Smooth muscle cell of the brain vasculature (primary cell): ENCODE results near the gene WDR7.

Experiments used
- DNase-seq: peaks from one replicate; pipeline ENCODE4 v3.0.0-alpha.2; 2012; ENCODE audit warnings: low read depth, low spot score

Gene WDR7

GRCh38 chr18:57077786-57078552, 426.8 kb downstream of the WDR7 start:
- DNase-seq: no peak

GRCh38 chr18:57078614-57079013, 427.5 kb downstream of the WDR7 start:
- no peak for DNase-seq

- no peak for DNase-seq
Observed at GRCh38 chr18:57080479-57080878, 429.3 kb downstream of the WDR7 start.

- DNase-seq: no peak
Observed at GRCh38 chr18:57081899-57082298, 430.7 kb downstream of the WDR7 start.

GRCh38 chr18:57083485-57083884, 432.3 kb downstream of the WDR7 start:
- DNase-seq: no peak

GRCh38 chr18:57084331-57085271, 433.4 kb downstream of the WDR7 start:
- DNase-seq: no peak

GRCh38 chr18:57085371-57085770, 434.2 kb downstream of the WDR7 start:
- no peak for DNase-seq

GRCh38 chr18:57086163-57086562, 435.0 kb downstream of the WDR7 start:
- DNase-seq: no peak
